Loucy (cell line): ENCODE results near the gene SUPT6H.

Experiments used
- H2AFZ ChIP-seq: fragments of 200-600 bp; sonication (generic); 2 replicates; pipeline ENCODE4 v1.6.0; 2016; ENCODE audit warnings: antibody characterized with exemption, mild to moderate bottlenecking, low read length, moderate library complexity
- H3F3A ChIP-seq: fragments of 200-600 bp; 2 replicates; pipeline ENCODE4 v1.6.0; 2016; ENCODE audit warnings: antibody characterized with exemption, low read depth, mild to moderate bottlenecking
- H3K27me3 ChIP-seq: fragments of 200-600 bp; sonication (generic); 2 replicates; pipeline ENCODE4 v1.6.1; 2014; ENCODE audit warnings: low read length, mild to moderate bottlenecking; ENCODE audit not compliant: insufficient read depth, poor library complexity, severe bottlenecking
- H3K36me3 ChIP-seq: fragments of 200-600 bp; sonication (generic); 2 replicates; pipeline ENCODE4 v1.6.1; 2016; ENCODE audit warnings: low read length; ENCODE audit not compliant: insufficient read depth
- H3K4me1 ChIP-seq: fragments of 200-600 bp; sonication (generic); 2 replicates; pipeline ENCODE4 v1.5.1; 2014; ENCODE audit warnings: low read length, mild to moderate bottlenecking; ENCODE audit not compliant: insufficient read depth, poor library complexity, severe bottlenecking
- H3K4me2 ChIP-seq: fragments of 200-600 bp; sonication (generic); 2 replicates; pipeline ENCODE4 v1.6.0; 2014; ENCODE audit warnings: antibody characterized with exemption, low read length, low read depth, mild to moderate bottlenecking; ENCODE audit not compliant: poor library complexity, severe bottlenecking
- H3K4me3 ChIP-seq: fragments of 200-600 bp; sonication (generic); 2 replicates; pipeline ENCODE4 v1.5.1; 2014; ENCODE audit warnings: low read length, mild to moderate bottlenecking, mixed read lengths; ENCODE audit not compliant: poor library complexity, severe bottlenecking
- H3K79me2 ChIP-seq: fragments of 200-600 bp; sonication (generic); 2 replicates; pipeline ENCODE4 v1.6.1; 2014; ENCODE audit warnings: low read length; ENCODE audit not compliant: insufficient read depth
- H3K9ac ChIP-seq: fragments of 200-600 bp; sonication (generic); 2 replicates; pipeline ENCODE4 v1.6.0; 2014; ENCODE audit warnings: mild to moderate bottlenecking, low read depth, low read length, moderate library complexity; ENCODE audit not compliant: poor library complexity, severe bottlenecking
- H3K9me2 ChIP-seq: fragments of 200-600 bp; sonication (generic); replicated peaks from 2 replicates; pipeline ENCODE4 v1.6.1; 2016; ENCODE audit warnings: low read depth, low read length, mixed read lengths
- H3K9me3 ChIP-seq: fragments of 200-600 bp; sonication (generic); 2 replicates; pipeline ENCODE4 v1.6.1; 2014; ENCODE audit warnings: mild to moderate bottlenecking, antibody characterized with exemption, low read length, low read depth; ENCODE audit not compliant: insufficient read depth
- H4K20me1 ChIP-seq: fragments of 200-600 bp; sonication (generic); 2 replicates; pipeline ENCODE4 v1.6.0; 2014; ENCODE audit warnings: antibody characterized with exemption, low read length, mild to moderate bottlenecking; ENCODE audit not compliant: insufficient read depth, poor library complexity, severe bottlenecking
- EZH2phosphoT487 ChIP-seq: fragments of 200-600 bp; IDR thresholded peaks from 2 replicates; pipeline ENCODE4 v1.6.1; 2018; ENCODE audit warnings: antibody characterized with exemption, mild to moderate bottlenecking, moderate library complexity, borderline replicate concordance
- TF ChIP-seq, protein P1 (sequence below): fragments of 200-600 bp; sonication (generic); conservative IDR thresholded peaks from 2 replicates; pipeline ENCODE4 v1.5.1; 2014; ENCODE audit warnings: mild to moderate bottlenecking, antibody characterized with exemption, low read length

Gene SUPT6H

DNA sequence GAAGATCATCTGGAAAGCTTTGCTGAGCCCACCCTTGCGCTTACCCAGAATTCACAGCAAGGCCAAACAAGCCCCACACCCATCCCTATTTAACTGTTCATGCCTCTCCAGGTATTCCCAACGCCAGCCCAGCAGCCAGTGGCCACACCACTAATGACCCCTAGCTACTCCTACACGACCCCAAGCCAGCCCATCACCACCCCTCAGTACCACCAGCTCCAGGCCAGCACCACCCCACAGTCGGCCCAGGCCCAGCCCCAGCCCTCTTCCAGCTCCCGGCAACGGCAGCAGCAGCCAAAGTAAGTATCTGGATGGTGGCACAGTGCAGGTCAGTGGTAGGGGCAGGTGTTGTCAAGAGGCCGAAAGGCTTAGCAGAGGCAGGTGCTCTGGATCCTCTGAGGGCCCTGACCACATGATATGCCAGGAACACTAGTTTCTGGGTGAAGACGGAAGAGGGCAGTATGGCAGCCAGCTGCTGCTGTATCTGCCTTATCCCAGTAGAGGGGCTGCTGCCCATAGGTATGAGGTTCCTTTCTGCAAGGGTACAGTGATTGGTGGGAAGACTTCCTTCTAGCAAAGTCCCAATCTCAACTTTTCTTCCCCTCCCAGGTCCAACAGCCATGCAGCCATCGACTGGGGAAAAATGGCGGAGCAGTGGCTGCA, 39.0 kb downstream of the SUPT6H start:
- Histone ChIP-seq H3K9me3 (no peaks in the 10 kb centered on the region), H3K4me2 (no peak overlapping the region), H3K27me3 (no peaks in the 10 kb centered on the region), H2AFZ (no peak overlapping the region), H3K4me1 (no peaks in the 10 kb centered on the region), H3K79me2 (no peaks in the 10 kb centered on the region), H3K36me3 (peaks cover 79% of the 10 kb centered on the region; the same call in 1 of the 2 replicates), H3K4me3 (no peak overlapping the region), H3K9me2 (no peaks in the 10 kb centered on the region), H4K20me1 (no peaks in the 10 kb centered on the region), H3K9ac (no peak overlapping the region), H3F3A (no peaks in the 10 kb centered on the region)
- TF ChIP-seq, protein P1, sequence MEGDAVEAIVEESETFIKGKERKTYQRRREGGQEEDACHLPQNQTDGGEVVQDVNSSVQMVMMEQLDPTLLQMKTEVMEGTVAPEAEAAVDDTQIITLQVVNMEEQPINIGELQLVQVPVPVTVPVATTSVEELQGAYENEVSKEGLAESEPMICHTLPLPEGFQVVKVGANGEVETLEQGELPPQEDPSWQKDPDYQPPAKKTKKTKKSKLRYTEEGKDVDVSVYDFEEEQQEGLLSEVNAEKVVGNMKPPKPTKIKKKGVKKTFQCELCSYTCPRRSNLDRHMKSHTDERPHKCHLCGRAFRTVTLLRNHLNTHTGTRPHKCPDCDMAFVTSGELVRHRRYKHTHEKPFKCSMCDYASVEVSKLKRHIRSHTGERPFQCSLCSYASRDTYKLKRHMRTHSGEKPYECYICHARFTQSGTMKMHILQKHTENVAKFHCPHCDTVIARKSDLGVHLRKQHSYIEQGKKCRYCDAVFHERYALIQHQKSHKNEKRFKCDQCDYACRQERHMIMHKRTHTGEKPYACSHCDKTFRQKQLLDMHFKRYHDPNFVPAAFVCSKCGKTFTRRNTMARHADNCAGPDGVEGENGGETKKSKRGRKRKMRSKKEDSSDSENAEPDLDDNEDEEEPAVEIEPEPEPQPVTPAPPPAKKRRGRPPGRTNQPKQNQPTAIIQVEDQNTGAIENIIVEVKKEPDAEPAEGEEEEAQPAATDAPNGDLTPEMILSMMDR = no peak
- TF ChIP-seq EZH2phosphoT487 = no peak

DNA sequence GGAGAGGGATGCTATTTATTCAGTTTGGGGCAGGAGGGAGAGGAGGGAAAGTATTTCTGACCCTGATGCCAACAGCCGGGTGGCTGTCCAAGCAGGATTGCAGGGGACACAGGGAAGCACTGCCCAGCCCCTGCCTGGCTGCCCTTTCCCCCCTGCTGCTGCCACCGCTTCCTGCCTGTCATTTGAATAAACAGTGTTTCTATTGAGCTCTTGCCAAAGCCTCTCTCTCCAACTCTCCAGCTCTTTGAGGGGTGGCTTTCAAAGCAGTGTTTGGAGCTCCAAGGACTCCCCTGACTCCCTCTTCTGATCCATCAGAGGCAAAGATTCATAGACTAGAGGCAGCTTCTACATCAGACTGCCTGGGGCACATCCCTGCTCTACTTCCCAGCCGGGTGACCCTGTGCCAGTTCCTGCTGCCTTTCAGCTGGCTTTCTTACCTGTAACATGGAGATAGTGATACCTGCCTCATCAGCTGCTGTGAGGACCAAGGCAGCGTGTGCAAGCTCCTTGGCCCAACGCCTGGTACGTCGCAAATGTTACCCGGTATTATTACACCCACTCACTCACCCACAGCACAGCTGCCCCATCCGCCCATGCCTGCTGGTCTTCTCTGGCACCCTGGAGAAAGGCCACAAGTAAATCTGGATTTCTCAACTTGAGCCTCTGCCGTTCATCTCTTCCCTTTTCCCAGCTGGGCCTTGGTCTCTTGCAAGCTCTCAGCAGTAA, 40.2 kb downstream of the SUPT6H start:
- H3F3A ChIP-seq = no peaks in the 10 kb centered on the region
- H3K9me3 ChIP-seq = no peaks in the 10 kb centered on the region
- no peaks in the 10 kb centered on the region for H3K79me2 ChIP-seq
- no peak overlapping the region for H3K9ac ChIP-seq
- H3K4me3 ChIP-seq = no peak overlapping the region
- H4K20me1 ChIP-seq = no peaks in the 10 kb centered on the region
- H3K9me2 ChIP-seq = no peaks in the 10 kb centered on the region
- H3K27me3 ChIP-seq = no peaks in the 10 kb centered on the region
- H3K36me3 ChIP-seq = peaks cover 68% of the 10 kb centered on the region; the same call in 1 of the 2 replicates
- H3K4me2 ChIP-seq = no peak overlapping the region
- no peaks in the 10 kb centered on the region for H3K4me1 ChIP-seq
- TF ChIP-seq EZH2phosphoT487 = no peak
- TF ChIP-seq, protein P1 = no peak
- H2AFZ ChIP-seq = no peak overlapping the region

DNA sequence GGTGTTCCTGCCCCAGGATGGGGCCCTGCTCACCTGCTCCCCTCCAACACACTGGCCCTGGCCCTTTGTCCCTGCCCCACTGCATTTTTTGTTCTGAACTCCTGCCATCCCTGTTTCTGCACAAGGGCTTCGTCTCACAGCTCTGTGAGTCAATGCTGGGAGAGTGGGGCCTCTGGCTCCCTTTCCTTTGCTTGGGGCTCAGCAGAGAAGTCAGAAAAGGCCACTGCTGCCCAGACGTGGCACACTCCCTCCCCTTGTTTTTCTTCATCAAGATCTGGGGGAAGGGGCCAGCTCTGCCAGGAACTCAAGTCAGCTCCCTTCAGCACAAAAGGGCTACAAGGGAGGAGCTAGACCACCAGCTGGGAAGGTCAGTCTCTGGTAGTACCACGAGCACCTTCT, 40.7 kb downstream of the SUPT6H start:
- H3K9me2 ChIP-seq = no peaks in the 10 kb centered on the region
- no peaks in the 10 kb centered on the region for H3K4me1 ChIP-seq
- H3K36me3 ChIP-seq = peaks cover 62% of the 10 kb centered on the region; the same call in 1 of the 2 replicates
- no peaks in the 10 kb centered on the region for H3K9me3 ChIP-seq
- H4K20me1 ChIP-seq = no peaks in the 10 kb centered on the region
- H3K4me2 ChIP-seq = no peak overlapping the region
- no peaks in the 10 kb centered on the region for H3F3A ChIP-seq
- no peak overlapping the region for H3K9ac ChIP-seq
- no peak overlapping the region for H2AFZ ChIP-seq
- no peak overlapping the region for H3K4me3 ChIP-seq
- H3K27me3 ChIP-seq = no peaks in the 10 kb centered on the region
- H3K79me2 ChIP-seq = no peaks in the 10 kb centered on the region
- TF ChIP-seq, protein P1 = no peak
- TF ChIP-seq EZH2phosphoT487 = no peak
